PC-9 (cell line): Measurements from ENCODE around the gene PRKCA. TPM values are rescaled to one million over a fixed set of nuclear protein-coding genes. Genes with fewer than 3 reads are reported as not detected.

Experiments
- BruUV-seq: library from RNA; stranded (reverse); fragments of 400-500 nt; replicated peaks from 2 replicates; lab custom pipeline; 2021; lab: Mats Ljungman, UMichigan
- CTCF ChIA-PET: fragments of 300-600 bp; sonication (Branson Sonifier 250); formaldehyde crosslinking; loops from one replicate; lab custom pipeline; 2022; ENCODE audit warnings: antibody characterized with exemption; lab: Charles Lee
- POLR2A ChIA-PET: fragments of 300-600 bp; sonication (Branson Sonifier 250); formaldehyde crosslinking; loops from one replicate; lab custom pipeline; 2022; ENCODE audit warnings: antibody characterized with exemption; ENCODE audit not compliant: unreplicated experiment; lab: Charles Lee
- DNase-seq, 2 experiments: peaks; one replicate each; pipeline versions ENCODE4 v3.0.0 to v3.0.0-alpha.2; 2015 to 2022; ENCODE audit warnings: mixed read lengths in 1 of 2
- H2AFZ ChIP-seq: fragments of 200-600 bp; sonication (generic); 2 replicates; pipeline ENCODE4 v1.8.1; 2017; ENCODE audit warnings: antibody characterized with exemption
- H3F3A ChIP-seq: fragments of 200-600 bp; sonication (generic); 2 replicates; pipeline ENCODE4 v1.8.1; 2017; ENCODE audit warnings: antibody characterized with exemption, mild to moderate bottlenecking, low read depth; ENCODE audit not compliant: insufficient read depth
- H3K27ac ChIP-seq: fragments of 200-600 bp; sonication (generic); 2 replicates; pipeline ENCODE4 v1.6.1; 2016; ENCODE audit warnings: mixed run types
- H3K27me3 ChIP-seq: fragments of 200-600 bp; sonication (generic); 2 replicates; pipeline ENCODE4 v1.6.1; 2016; ENCODE audit warnings: low read depth, mixed run types; ENCODE audit not compliant: insufficient read depth
- H3K36me3 ChIP-seq: fragments of 200-600 bp; sonication (generic); 2 replicates; pipeline ENCODE4 v1.6.1; 2016; ENCODE audit warnings: low read depth, mixed run types
- H3K4me1 ChIP-seq: fragments of 200-600 bp; sonication (generic); replicated peaks from 2 replicates; pipeline ENCODE4 v1.6.1; 2016; ENCODE audit warnings: mixed run types; ENCODE audit not compliant: insufficient read depth
- H3K4me2 ChIP-seq: fragments of 200-600 bp; sonication (generic); 2 replicates; pipeline ENCODE4 v1.6.1; 2017; ENCODE audit warnings: mixed run types
- H3K4me3 ChIP-seq: fragments of 200-600 bp; sonication (generic); 2 replicates; pipeline ENCODE4 v1.6.1; 2016; ENCODE audit warnings: mixed run types
- H3K79me2 ChIP-seq: fragments of 200-600 bp; sonication (generic); 2 replicates; pipeline ENCODE4 v1.6.1; 2017; ENCODE audit warnings: low read depth, mixed run types
- H3K9me2 ChIP-seq: fragments of 200-600 bp; sonication (generic); 2 replicates; pipeline ENCODE4 v1.8.1; 2017; ENCODE audit warnings: mild to moderate bottlenecking; ENCODE audit not compliant: insufficient read depth
- H3K9me3 ChIP-seq: fragments of 200-600 bp; sonication (generic); 2 replicates; pipeline ENCODE4 v1.8.1; 2016; ENCODE audit warnings: low read depth; ENCODE audit not compliant: insufficient read depth
- H4K20me1 ChIP-seq: fragments of 200-600 bp; sonication (generic); 2 replicates; pipeline ENCODE4 v1.8.1; 2017; ENCODE audit not compliant: insufficient read depth
- EZH2 ChIP-seq: fragments of 200-600 bp; sonication (generic); IDR thresholded peaks from 2 replicates; pipeline ENCODE4 v1.8.0; 2017; ENCODE audit warnings: antibody characterized with exemption, low read depth
- intact Hi-C: fragments of 100-400 bp; cut with micrococcal nuclease; formaldehyde crosslinking; loops from one replicate; pipeline ENCODE4 v1.10.0; 2022; ENCODE audit not compliant: unreplicated experiment
- total RNA-seq: library from RNA; stranded (reverse); gene quantifications from 2 replicates; pipeline ENCODE4 v1.2.3, GENCODE V29; 2021
- TF ChIP-seq, protein P1 (sequence below): fragments of 200-600 bp; sonication (generic); conservative IDR thresholded peaks from 2 replicates; pipeline ENCODE4 v1.6.1; 2017; ENCODE audit warnings: mixed run types, antibody characterized with exemption, mild to moderate bottlenecking, moderate library complexity

PRKCA gene
- total RNA-seq, 1 experiment from 2014 or later, result 23.1 TPM

DNA sequence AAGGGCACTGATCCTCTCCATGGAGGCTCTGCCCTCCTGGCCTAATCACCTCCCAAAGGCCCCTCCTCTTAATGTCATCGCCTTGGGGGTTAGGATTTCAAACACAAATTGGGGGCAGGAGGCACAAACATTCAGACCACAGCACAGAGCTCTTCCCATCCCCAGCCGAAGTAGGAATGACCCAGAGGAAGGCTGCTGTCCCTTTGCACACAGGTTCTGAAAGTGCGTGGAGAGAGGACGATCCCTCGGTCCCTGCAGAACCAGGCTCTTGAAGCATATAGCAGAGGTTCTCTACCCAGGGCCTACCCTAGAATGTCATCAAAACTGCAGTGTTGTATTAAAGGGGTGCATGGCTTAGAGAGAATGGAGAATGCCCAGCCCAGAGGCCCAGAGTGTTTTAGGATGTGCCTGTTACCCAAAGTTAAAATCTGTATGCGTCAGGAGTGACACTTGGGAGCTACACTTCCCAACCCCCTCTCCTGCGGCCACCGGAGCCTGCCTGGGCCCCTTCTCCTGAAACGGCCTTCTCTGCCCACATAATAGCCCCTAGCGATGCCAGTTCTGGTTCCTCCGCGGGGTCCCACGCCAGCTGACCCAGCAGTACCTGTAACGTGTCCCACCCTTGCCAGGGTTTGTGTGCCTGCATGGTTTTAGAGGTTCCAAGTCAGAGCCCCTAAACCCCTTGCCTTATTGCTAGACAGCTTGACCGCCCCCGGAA lies 373.0 kb downstream of the PRKCA start:
- Histone ChIP-seq H3K79me2 (0 out of 2 replicates have a peak, but pooled peaks cover 10% of the 10 kb centered on the region), H3K4me2 (peak overlapping the region; percentile 87; the same call in 1 of the 2 replicates), H3K4me3 (no peak overlapping the region), H4K20me1 (no peaks in the 10 kb centered on the region), H3K27me3 (no peaks in the 10 kb centered on the region), H3K4me1 (peaks cover 54% of the 10 kb centered on the region), H3F3A (peaks cover 41% of the 10 kb centered on the region), H3K9me2 (no peaks in the 10 kb centered on the region), H3K36me3 (no peaks in the 10 kb centered on the region), H3K27ac (no peak overlapping the region), H2AFZ (no peak overlapping the region), H3K9me3 (no peaks in the 10 kb centered on the region)
- BruUV-seq, result no TSS peak
- CTCF ChIA-PET, result no interaction called here
- no peak for TF ChIP-seq EZH2
- TF ChIP-seq, protein P1, sequence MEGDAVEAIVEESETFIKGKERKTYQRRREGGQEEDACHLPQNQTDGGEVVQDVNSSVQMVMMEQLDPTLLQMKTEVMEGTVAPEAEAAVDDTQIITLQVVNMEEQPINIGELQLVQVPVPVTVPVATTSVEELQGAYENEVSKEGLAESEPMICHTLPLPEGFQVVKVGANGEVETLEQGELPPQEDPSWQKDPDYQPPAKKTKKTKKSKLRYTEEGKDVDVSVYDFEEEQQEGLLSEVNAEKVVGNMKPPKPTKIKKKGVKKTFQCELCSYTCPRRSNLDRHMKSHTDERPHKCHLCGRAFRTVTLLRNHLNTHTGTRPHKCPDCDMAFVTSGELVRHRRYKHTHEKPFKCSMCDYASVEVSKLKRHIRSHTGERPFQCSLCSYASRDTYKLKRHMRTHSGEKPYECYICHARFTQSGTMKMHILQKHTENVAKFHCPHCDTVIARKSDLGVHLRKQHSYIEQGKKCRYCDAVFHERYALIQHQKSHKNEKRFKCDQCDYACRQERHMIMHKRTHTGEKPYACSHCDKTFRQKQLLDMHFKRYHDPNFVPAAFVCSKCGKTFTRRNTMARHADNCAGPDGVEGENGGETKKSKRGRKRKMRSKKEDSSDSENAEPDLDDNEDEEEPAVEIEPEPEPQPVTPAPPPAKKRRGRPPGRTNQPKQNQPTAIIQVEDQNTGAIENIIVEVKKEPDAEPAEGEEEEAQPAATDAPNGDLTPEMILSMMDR, result no peak
- intact Hi-C loops, result loop anchor here (2.0 kb wide), 1 partner anchor 39 kb away; no protein-coding TSS in a partner anchor
- POLR2A ChIA-PET, result interaction anchor here (0.5 to 0.6 kb wide), 3 partner anchors 14 to 462 kb away, joined by 3 to 5 read pairs (median 4); no protein-coding TSS in a partner anchor
- DNase-seq, result no peak

DNA sequence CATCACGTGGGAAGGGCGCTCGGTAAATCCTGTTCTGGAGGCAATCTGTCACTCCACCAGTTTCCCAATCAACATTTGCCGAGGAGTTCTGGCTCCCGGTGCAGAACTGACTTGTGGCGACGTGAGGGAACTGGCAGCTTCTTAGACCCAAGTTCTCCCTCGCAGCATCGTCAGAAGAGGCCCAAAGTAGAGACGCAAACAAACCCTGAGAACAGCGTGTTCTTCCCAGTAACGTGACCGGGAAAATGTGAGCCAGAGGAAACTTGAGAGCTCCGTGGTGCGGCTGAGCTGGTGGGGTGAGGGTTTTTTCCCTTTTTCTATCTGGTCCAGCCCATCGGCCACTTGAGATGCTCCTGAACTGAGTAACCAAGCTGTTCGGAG lies 373.6 kb downstream of the PRKCA start:
- H3K4me2 ChIP-seq, result peak overlapping the region; percentile 87
- no peaks in the 10 kb centered on the region for H3K9me2 ChIP-seq
- POLR2A ChIA-PET, result interaction anchor here (0.5 to 0.6 kb wide), 2 partner anchors 14 to 275 kb away, joined by 4 to 5 read pairs; no protein-coding TSS in a partner anchor
- peak overlapping the region; percentile 48; the same call in 1 of the 2 replicates for H3K27ac ChIP-seq
- H3K9me3 ChIP-seq, result no peaks in the 10 kb centered on the region
- intact Hi-C loops, result loop anchor here (2.0 kb wide), 1 partner anchor 39 kb away; no protein-coding TSS in a partner anchor
- H3K79me2 ChIP-seq, result 0 out of 2 replicates have a peak, but pooled peaks cover 10% of the 10 kb centered on the region
- no peak overlapping the region for H2AFZ ChIP-seq
- H3K36me3 ChIP-seq, result no peaks in the 10 kb centered on the region
- BruUV-seq, result no TSS peak
- no peak overlapping the region for H3K4me3 ChIP-seq
- H4K20me1 ChIP-seq, result no peaks in the 10 kb centered on the region
- peaks cover 59% of the 10 kb centered on the region for H3K4me1 ChIP-seq
- no peak for DNase-seq
- peaks cover 41% of the 10 kb centered on the region for H3F3A ChIP-seq
- H3K27me3 ChIP-seq, result no peaks in the 10 kb centered on the region
- CTCF ChIA-PET, result no interaction called here
- no peak for TF ChIP-seq EZH2
- TF ChIP-seq, protein P1, result no peak

DNA sequence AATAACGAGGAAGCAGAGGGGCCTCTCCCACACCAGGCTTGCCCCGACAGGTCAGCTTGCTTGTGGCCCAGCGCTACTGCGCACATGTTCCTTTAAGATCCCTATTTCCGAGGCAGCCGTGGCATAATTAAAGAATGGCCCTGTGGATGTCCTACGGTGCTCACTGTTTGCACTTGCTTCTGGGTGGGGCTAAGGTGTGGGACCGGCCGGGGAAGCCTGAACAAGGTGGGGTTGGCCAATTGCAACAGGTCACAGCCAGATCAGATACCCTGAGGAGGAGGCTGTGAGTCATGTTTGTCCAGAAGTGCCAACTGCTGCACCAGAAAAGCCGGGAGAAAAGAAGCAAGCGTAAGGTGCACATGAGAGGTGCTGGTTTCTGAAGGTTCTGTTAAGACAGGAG lies 374.0 kb downstream of the PRKCA start:
- Histone ChIP-seq H3K4me1 (peaks cover 63% of the 10 kb centered on the region), H3K4me2 (peak overlapping the region; percentile 87), H3K36me3 (no peaks in the 10 kb centered on the region), H2AFZ (no peak overlapping the region), H3K9me3 (no peaks in the 10 kb centered on the region), H3K27ac (peak overlapping the region; percentile 48; the same call in 1 of the 2 replicates), H3K79me2 (0 out of 2 replicates have a peak, but pooled peaks cover 10% of the 10 kb centered on the region), H4K20me1 (no peaks in the 10 kb centered on the region), H3F3A (peaks cover 41% of the 10 kb centered on the region), H3K4me3 (peak overlapping the region; percentile 44; the same call in 1 of the 2 replicates), H3K9me2 (no peaks in the 10 kb centered on the region), H3K27me3 (no peaks in the 10 kb centered on the region)
- CTCF ChIA-PET, result no interaction called here
- intact Hi-C loops, result no loop called here
- no TSS peak for BruUV-seq
- POLR2A ChIA-PET, result interaction anchor here (0.5 to 0.6 kb wide), 2 partner anchors 15 to 275 kb away, joined by 4 to 5 read pairs; no protein-coding TSS in a partner anchor
- DNase-seq, result peak; percentile 89 to 95
- TF ChIP-seq, protein P1, result no peak
- no peak for TF ChIP-seq EZH2
